ENCODE data around the gene DUSP2. TPM values are rescaled to one million over a fixed set of nuclear protein-coding genes. Genes with fewer than 3 reads are reported as not detected.

DUSP2 gene
- polyA plus RNA-seq, 3 donors, result 48.4 to 392 (median 66.1) TPM

DNA sequence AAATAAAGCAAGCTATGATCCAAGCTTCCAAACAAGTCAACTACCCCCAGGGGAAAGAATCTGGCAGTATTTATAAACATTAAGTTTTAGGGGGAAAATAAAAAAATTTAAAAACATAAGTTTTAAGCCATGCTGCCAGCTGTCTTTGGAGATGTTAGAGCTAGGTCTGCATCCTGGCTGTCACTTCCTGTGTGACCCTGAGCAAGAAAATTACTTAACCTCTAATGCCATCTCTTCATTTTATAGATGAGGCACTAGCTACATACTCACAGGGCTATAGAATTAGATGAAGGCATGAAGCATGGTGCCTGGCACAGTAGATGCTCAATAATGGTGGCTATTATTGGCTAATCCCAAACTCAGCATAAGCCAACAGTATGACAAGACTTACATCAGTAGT, 35.3 kb upstream of the DUSP2 start:
- H3K36me3 Mint-ChIP-seq, result peaks cover 16 to 22% of the 10 kb centered on the region in 2 donors
- Histone ChIP-seq H3K9ac (ENCODE audit: insufficient read depth, low read length, poor library complexity, severe bottlenecking) (no peak overlapping the region), H3K27me3 (ENCODE audit: control insufficient read depth in 2 of 2, insufficient read depth in 2 of 2, low read length in 2 of 2) (no peaks in the 10 kb centered on the region), H3K27ac (ENCODE audit: low read depth in 1 of 2, low read length in 2 of 2) (no peak overlapping the region), H3K9me3 (replicated peaks in 1 of 2; ENCODE audit: control insufficient read depth in 1 of 2, insufficient read depth in 1 of 2, low read length in 2 of 2) (no peaks in the 10 kb centered on the region), H3K79me2 (ENCODE audit: insufficient read depth, low read length) (no peaks in the 10 kb centered on the region), H4K20me1 (ENCODE audit: insufficient read depth, low read length) (peaks cover 4% of the 10 kb centered on the region), H3K36me3 (replicated peaks in 1 of 2; ENCODE audit: control insufficient read depth in 1 of 2, insufficient read depth in 2 of 2, low read length in 2 of 2) (peaks cover 16 to 19% of the 10 kb centered on the region in 2 donors), H3K4me2 (replicated peaks; ENCODE audit: extremely low read depth, low read length, poor library complexity, severe bottlenecking) (no peak overlapping the region), H2AFZ (ENCODE audit: insufficient read depth, low read depth, low read length, poor library complexity, severe bottlenecking) (no peak overlapping the region), H3K4me1 (ENCODE audit: control insufficient read depth in 1 of 2, insufficient read depth in 2 of 2, low read length in 2 of 2) (no peaks in the 10 kb centered on the region), H3K4me3 (replicated peaks in 1 of 3; ENCODE audit: low read depth in 2 of 3, low read length in 3 of 3) (no peak overlapping the region)
- peaks cover 0 to 2% (median 0%) of the 10 kb centered on the region in 7 donors for H3K9me3 Mint-ChIP-seq
- H3K27ac Mint-ChIP-seq, result no peak overlapping the region
- intact Hi-C loops (cut with micrococcal nuclease), result no loop called here
- H3K27me3 Mint-ChIP-seq (ENCODE audit: low read depth in 3 of 3), result peaks cover 0 to 4% (median 2%) of the 10 kb centered on the region in 3 donors
- H3K4me3 Mint-ChIP-seq, result no peak overlapping the region
- DNase-seq, result no peak
- peaks cover 3% of the 10 kb centered on the region for H3K4me1 Mint-ChIP-seq
- TF ChIP-seq, protein P1, sequence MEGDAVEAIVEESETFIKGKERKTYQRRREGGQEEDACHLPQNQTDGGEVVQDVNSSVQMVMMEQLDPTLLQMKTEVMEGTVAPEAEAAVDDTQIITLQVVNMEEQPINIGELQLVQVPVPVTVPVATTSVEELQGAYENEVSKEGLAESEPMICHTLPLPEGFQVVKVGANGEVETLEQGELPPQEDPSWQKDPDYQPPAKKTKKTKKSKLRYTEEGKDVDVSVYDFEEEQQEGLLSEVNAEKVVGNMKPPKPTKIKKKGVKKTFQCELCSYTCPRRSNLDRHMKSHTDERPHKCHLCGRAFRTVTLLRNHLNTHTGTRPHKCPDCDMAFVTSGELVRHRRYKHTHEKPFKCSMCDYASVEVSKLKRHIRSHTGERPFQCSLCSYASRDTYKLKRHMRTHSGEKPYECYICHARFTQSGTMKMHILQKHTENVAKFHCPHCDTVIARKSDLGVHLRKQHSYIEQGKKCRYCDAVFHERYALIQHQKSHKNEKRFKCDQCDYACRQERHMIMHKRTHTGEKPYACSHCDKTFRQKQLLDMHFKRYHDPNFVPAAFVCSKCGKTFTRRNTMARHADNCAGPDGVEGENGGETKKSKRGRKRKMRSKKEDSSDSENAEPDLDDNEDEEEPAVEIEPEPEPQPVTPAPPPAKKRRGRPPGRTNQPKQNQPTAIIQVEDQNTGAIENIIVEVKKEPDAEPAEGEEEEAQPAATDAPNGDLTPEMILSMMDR (IDR thresholded peaks at IDR 0.05), result no peak

DNA sequence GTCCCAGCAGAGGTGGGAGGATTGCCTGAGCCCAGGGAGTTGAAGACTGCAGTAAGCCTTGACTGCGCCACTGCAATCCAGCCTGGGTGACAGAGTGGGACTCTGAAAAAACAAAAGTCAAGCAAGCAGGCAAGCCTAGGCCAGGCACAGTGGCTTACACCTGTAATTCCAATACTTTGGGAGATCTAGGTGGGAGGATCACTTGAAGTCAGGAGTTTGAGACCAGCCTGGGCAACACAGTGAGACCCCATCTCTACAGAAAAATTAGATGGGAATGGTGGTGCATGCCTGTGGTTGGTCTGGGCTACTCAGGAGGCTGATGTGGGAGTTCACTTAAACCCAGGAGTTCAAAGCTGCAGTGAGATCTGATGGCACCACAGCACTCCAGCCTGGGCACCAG, 34.8 kb upstream of the DUSP2 start:
- no peaks in the 10 kb centered on the region for H3K4me1 ChIP-seq (ENCODE audit: control insufficient read depth in 1 of 2, insufficient read depth in 2 of 2, low read length in 2 of 2)
- peaks cover 0 to 2% (median 0%) of the 10 kb centered on the region in 7 donors for H3K9me3 Mint-ChIP-seq
- H2AFZ ChIP-seq (ENCODE audit: insufficient read depth, low read depth, low read length, poor library complexity, severe bottlenecking), result no peak overlapping the region
- H3K4me3 ChIP-seq (replicated peaks in 1 of 3; ENCODE audit: low read depth in 2 of 3, low read length in 3 of 3), result no peak overlapping the region
- DNase-seq, result no peak
- no peaks in the 10 kb centered on the region for H3K27me3 ChIP-seq (ENCODE audit: control insufficient read depth in 2 of 2, insufficient read depth in 2 of 2, low read length in 2 of 2)
- no peaks in the 10 kb centered on the region for H3K79me2 ChIP-seq (ENCODE audit: insufficient read depth, low read length)
- no peak overlapping the region for H3K9ac ChIP-seq (ENCODE audit: insufficient read depth, low read length, poor library complexity, severe bottlenecking)
- peaks cover 3% of the 10 kb centered on the region for H3K4me1 Mint-ChIP-seq
- 100% methylated on average over 1 of the region's 1 CpG for WGBS (ENCODE audit: insufficient coverage)
- no peak overlapping the region for H3K27ac ChIP-seq (ENCODE audit: low read depth in 1 of 2, low read length in 2 of 2)
- H3K36me3 Mint-ChIP-seq, result peaks cover 11 to 17% of the 10 kb centered on the region in 2 donors
- peak overlapping the region in 2 of 7 donors; percentile 18 to 31 for H3K27ac Mint-ChIP-seq
- no peaks in the 10 kb centered on the region for H4K20me1 ChIP-seq (ENCODE audit: insufficient read depth, low read length)
- peaks cover 0 to 4% (median 2%) of the 10 kb centered on the region in 3 donors for H3K27me3 Mint-ChIP-seq (ENCODE audit: low read depth in 3 of 3)
- intact Hi-C loops (cut with micrococcal nuclease), result no loop called here
- H3K4me3 Mint-ChIP-seq, result no peak overlapping the region
- no peaks in the 10 kb centered on the region for H3K9me3 ChIP-seq (replicated peaks in 1 of 2; ENCODE audit: control insufficient read depth in 1 of 2, insufficient read depth in 1 of 2, low read length in 2 of 2)
- TF ChIP-seq, protein P1 (IDR thresholded peaks at IDR 0.05), result no peak
- peaks cover 11 to 14% of the 10 kb centered on the region in 2 donors for H3K36me3 ChIP-seq (replicated peaks in 1 of 2; ENCODE audit: control insufficient read depth in 1 of 2, insufficient read depth in 2 of 2, low read length in 2 of 2)
- H3K4me2 ChIP-seq (replicated peaks; ENCODE audit: extremely low read depth, low read length, poor library complexity, severe bottlenecking), result no peak overlapping the region
